NCI-H2227 treated with DMSO at 0.1 percent for 48 hours (cell line): ENCODE results near the gene C10orf62.
"Not testable (repeated sequence)": the region's sequence is repeated elsewhere in the genome, so short reads cannot be mapped to it uniquely, and the experiment has no call there.

Source experiments
- DNase-seq: peaks from one replicate; lab custom pipeline; 2025; lab: John Stamatoyannopoulos, UW

Gene C10orf62

DNA sequence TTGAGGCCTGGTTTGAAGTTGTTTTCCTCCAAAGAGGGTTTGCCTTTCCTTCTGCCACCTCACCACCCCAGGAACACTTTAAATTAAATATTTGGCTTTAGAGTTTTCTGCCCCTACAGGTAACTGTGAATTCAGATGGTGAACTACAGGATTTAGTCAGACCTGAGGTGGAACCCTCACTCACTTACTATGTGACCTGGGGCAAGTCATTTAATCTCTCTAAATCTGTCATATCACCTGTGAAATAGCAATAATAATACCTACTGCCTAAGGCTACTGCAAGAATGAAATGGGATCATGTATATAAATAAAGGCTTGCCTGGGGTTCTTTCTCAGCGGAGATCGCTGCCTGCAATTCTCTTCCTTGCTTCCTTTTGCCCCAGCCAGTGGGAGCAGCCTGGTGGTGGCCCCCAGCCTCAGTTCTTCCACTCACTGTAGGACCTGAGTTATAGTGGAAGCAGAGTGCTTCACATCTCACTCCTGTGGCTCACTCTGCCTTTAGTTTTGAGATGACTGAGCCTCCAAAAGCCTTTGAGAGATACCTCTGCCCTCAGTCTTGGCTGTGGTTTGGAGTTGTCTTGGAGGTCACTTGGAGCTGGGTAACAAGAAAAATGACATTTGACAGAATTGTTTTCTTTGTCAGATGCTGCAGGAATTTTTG lies 23.1 kb upstream of the C10orf62 start:
- no peak for DNase-seq

DNA sequence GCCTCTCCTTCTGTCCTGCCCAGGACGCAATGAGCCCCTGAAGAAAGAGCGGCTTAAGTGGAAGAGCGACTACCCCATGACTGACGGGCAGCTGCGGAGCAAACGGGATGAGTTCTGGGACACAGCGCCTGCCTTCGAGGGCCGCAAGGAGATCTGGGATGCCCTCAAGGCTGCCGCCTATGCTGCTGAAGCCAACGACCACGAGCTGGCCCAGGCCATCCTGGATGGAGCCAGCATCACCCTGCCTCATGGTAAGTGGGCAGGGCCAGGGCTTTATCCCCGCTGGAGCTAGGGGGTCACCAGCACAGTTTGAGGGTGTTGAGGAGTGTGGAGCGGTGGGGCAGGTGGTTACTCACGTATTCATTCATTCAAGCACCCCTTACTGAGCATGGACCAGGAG lies 21.6 kb upstream of the C10orf62 start:
- DNase-seq, result no peak

DNA sequence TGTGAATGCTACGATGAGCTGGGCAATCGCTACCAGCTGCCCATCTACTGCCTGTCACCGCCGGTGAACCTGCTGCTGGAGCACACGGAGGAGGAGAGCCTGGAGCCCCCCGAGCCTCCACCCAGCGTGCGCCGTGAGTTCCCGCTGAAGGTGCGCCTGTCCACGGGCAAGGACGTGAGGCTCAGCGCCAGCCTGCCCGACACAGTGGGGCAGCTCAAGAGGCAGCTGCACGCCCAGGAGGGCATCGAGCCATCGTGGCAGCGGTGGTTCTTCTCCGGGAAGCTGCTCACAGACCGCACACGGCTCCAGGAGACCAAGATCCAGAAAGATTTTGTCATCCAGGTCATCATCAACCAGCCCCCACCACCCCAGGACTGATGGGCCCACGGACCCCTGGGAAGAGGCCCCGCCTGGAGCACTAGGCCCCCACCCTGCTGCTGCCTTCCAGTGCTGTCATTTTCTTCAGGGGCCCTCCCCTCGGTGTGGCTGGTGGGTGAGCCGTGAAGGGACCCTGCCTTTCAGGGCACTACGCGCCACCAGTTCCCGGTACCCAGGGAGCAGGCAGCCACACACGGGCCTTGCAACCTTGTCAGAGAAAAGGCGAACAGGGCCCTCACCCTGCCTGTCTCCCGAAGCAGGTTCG lies 19.3 kb upstream of the C10orf62 start:
- no peak for DNase-seq

DNA sequence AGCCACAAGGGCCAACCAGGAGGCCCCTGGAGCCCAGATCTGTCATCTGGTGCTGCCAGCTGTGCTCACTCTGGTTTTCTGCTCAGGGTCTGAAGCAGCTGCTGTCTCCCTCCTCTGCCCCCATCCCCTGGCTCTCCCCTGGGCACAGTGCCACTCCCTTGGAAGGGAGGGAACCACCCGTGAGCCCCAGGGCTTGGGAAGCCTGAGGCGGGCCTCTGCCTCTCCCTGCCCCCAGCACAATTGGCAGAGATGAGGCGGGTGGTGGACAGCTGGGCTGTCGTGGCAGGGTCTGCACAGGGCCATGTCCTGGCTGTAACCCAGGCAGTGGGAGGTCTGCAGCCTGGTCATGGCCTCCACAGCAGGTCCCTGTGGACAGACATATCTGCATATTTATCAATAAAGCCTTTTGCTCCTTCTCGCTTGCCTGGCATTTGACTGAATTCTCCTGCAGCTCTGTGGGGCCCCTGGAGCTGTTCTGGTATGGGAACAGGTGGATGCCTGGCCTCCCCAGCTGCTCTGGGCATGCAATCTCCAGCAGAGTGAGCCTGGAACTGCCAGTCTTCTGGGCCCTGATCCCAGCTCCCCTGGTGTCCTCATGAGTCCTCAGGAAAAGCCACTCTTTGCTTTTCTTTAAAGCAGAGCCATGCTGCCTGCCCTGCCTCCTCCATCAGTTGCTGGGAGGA lies 18.6 kb upstream of the C10orf62 start:
- no peak for DNase-seq

DNA sequence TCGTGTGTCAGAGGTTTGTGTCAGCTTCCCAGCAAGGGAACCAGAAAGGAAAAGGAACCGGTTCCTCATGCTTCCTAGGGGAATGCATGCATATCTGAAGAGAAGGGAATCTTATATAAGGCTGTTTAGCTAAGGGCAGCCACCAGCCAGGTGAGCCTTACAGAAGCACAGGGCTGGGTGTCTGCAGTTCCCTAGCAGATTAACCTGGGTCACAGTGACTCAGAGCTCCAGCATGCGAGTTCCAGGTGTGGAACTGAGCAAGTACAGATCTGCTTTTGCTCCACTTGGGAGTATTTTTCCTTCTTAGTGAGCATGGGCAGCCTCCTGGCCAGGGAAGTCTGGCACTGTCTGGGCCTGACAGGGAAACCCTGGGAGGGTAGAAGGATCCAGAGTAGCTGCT lies 17.9 kb upstream of the C10orf62 start:
- no peak for DNase-seq

DNA sequence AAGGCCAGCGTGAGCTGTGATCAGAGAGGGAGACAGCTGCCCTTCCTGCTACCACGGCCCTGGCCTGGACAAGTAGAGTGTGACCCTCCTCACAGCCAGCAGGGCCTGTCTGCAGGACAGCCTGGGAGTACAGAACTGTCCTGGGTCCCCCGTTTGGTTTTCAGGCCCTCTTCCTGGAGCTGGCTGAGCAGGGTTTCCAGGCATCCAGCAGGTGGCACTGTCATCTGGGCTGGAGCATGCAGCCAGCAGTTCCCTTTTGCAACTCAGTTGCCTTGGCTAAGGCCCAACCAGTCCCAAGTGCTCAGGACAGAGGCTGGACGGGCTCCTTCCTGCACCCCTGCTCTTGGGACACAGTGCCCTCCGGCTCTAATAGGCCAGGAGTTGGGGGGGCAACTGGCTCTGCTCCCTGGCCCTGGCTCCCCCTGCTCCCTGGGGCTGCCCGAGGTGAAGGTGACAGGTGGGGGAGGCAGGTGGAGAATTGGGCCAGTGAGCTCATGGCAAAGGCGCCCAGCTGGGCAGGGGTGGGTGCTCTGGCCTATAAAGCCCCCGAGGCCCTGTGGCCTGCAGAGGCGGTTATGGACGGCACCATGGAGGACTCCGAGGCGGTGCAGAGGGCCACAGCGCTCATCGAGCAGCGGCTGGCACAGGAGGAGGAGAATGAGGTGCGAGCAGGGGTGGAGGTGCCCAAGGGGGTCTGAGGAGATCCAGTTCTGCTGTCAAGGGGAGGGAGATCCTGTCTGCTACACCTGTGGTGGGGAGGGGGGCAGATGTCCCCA lies 17.1 kb upstream of the C10orf62 start, which contains the start of gene ANKRD2:
Gene ANKRD2 (plus strand): TSS at position 566 of the 776 bp plus-strand sequence. CDS start 10 bp downstream, at position 576.
- DNase-seq, result peak; percentile 9

DNA sequence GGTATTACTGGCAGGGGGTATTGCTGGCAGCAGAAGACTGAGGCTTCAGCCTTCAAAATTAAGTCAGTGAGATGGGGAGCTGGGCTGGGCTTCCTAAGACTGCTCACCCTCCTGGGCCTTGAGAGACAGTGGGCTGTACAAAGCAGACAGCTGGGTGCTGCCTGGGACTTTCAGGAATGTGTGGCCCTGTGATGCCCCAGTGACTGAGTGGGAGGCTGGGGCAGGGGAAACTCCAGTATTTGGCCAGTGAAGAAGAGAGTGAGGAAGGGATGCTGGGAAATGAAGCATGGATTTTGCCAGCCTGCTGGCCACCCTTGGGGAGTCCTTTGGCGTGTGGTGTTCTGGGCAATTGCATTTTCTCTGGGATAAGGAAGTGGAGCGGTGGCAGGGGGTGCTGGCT lies 16.5 kb upstream of the C10orf62 start:
- DNase-seq, result no peak

DNA sequence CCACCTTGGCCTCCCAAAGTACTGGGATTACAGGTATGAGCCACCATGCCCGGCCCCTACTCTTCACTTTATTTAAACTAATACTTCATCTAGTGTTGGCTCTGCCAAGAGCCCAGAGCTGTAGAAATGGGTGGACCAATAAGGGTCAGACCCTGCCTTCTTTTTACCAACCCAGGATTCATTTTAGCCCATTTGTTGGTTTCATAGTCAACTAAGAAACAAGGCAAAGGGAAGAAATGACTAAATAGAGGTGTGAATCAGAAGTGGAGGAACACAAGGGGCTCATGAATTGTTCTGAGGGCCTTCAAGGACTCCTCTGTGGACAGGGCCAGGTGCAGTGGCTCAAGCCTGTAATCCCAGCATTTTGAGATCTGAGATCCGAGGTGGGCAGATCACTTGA lies 15.8 kb upstream of the C10orf62 start:
- no peak for DNase-seq

DNA sequence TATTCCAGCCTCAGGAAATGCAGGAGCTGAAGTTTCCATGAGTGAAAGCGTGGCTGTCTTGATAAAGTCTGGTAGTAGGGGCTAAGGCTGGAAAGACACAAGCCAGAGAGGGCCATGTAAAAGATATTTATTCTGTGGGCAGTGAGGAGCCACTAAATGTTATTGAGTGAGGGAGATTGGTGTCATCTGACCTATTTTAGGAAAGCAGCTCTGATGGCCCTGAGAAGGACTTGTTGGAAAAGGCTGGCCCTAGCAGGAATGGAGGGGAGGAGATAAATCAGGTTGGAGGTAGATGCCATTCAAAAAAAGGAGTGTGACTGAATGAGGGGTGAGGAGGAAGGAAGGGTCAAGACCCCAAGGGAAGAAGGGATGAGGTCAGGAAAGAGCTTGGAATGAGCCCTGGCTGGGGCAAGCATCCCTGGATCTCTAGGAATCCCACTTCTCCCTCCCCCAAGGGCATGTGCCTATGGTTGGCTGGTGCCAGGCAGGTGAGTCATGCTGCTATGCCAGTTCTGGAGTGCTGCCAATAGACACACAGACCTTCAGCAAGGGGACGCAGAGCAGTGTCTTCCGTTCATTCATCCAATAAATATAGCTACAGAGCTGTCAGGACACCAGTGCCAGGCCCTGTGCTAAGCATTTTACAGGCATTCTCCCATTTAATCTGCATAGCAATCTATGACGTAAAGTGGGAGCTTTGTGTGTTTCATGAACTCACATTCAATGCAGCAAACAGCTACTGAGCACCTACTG lies 15.0 kb upstream of the C10orf62 start:
- no peak for DNase-seq

DNA sequence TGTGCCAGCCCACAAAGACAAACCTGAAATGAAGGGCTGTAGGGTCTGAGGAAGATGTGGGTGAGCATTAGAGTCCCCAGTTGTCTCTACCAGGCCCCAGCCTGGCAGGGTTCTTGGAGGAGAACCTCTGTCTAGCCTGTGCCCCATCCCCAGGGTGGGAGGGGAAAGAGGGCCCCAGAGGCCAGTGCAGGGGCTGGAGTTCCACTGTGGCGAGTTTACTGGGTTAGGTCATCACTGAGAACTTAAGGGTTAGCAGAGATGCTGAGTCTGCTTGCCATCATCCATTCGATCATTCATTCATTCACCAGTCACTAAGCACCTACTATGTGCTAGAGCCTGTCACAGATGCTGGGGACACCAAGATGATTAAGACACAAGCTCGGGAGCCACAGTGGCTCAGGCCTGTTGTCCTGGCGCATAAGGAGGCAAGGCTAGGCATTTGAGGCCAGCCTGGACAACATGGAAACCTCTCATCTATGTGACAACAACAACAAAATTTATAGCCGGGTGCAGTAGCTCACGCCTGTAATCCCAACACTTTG lies 14.3 kb upstream of the C10orf62 start:
- no peak for DNase-seq

DNA sequence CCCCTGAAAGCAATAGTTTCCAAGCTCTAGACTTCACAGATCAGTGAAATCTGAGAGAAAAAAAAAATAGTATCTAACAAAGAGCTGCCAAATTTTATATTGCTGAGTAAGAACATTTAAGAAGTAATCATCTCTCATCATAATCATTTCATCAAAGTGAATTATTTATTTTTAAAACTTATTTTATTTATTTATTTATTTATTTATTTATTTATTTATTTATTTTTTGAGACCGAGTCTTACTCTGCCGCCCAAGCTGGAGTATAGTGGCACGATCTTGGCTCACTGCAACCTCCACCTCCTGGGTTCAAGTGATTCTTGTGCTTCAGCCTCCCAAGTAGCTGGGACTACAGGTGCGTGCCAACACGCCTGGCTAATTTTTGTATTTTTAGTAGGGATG lies 13.0 kb upstream of the C10orf62 start:
- DNase-seq, result not testable (repeated sequence)

DNA sequence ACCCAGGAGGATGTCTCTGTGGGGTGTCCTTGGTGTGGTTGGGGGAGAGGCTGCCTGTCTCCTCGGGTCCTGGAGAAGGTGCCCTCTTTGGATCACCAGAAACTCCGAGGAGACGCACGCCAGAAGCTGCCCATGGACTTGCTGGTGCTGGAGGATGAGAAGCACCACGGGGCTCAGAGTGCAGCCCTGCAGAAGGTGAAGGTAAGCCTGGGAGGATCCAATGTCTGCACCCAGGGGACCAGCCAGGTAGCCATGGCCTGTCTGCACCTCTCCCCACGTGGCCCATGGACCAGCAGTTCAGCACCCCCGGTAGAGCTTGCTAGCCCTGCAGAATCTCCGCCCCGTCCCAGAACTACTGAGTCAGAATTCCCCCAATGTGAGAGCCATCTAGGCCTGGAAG lies 11.8 kb upstream of the C10orf62 start:
- no peak for DNase-seq

DNA sequence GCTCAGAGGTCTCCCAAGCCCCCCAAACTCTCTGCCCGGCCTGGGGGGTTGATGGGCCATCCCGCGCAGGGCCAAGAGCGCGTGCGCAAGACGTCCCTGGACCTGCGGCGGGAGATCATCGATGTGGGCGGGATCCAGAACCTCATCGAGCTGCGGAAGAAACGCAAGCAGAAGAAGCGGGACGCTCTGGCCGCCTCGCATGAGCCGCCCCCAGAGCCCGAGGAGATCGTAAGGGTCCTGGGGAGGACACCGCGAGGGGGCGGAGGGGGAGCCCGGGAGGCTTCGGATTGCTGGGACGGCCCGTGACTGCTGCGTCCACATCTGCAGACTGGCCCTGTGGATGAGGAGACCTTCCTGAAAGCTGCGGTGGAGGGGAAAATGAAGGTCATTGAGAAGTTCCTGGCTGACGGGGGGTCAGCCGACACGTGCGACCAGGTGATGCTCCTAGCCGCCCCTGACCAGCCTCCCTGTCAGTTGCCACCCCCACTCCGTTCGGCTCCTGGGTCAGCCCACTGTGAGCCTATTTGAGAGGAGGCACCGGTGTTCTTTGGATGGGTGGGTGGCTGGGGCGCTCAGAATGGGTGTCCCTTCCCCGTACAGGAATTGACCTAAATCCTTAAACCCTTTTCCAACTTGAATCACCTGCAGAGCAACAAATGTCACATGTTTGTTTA lies 11.2 kb upstream of the C10orf62 start:
- no peak for DNase-seq

DNA sequence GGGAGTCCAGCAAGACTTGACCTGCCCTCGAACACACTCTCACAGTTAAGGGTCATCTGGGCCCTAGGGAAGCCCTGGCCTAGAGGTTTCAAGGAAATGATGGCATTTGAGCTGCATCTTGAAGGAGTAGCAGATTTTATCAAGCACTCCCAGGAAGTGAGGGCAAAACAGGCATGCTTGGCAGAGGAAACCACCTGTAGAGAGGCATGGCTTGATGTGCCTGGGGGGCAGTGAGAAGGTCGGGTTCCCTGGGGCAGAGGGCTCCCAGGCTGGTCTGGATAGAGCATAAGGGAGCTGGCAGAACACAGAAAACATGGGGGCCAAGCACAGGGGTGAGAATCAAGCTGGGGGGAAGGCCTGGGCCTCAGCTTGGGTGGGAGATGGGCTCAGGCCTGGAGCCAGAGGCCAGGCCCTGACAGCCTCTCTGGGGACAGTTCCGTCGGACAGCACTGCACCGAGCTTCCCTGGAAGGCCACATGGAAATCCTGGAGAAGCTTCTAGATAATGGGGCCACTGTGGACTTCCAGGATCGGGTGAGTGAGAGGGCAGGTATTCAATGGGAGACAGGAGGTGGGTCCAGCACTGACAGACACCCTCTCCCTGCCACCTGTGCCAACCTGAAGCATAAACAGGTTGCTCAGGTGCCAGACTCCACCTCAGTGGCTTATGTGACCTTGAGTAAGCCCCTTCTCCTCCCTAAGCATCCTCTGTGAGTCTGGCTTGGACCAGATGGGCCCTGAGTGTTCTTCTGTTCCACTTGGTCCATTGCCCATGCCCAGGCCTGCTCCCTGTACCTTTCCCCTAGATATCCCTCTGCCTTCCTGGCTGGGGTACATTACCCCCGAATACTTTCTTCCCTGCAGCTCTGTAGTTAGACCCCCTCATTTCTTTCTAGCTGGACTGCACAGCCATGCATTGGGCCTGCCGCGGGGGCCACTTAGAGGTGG lies 8.8 kb upstream of the C10orf62 start:
- no peak for DNase-seq

DNA sequence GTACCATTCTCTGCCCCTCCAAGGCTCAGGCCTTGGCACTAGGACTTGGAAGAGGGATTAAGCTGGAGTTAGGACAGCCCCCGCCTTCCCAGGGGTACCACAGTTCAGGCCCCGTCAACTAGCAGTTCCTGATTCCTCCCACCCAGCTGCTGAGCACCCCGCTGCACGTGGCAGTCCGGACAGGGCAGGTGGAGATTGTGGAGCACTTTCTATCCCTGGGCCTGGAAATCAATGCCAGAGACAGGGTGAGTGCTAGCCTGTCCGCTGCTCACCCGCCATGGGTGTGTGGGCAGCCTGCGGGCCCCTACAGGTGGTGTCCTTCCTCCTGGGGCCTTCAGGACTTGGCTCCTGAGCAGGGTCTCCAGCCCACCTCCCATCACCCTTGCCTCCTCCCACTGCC lies 7.4 kb upstream of the C10orf62 start:
- DNase-seq, result no peak

DNA sequence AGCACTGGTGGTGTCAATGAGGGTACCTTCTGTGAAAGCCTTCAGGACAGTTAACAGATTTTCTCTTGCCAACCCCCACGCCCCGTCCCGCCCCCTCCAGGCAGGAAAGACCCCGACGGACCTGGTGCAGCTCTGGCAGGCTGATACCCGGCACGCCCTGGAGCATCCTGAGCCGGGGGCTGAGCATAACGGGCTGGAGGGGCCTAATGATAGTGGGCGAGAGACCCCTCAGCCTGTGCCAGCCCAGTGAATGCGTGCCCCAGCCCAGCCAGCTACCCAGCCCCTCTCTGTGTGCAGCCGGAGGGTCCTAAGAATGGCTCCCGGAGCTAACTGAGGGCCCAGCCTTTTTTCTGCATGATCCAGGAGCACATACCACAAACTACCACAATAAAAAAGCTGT lies 6.0 kb upstream of the C10orf62 start:
- no peak for DNase-seq

DNA sequence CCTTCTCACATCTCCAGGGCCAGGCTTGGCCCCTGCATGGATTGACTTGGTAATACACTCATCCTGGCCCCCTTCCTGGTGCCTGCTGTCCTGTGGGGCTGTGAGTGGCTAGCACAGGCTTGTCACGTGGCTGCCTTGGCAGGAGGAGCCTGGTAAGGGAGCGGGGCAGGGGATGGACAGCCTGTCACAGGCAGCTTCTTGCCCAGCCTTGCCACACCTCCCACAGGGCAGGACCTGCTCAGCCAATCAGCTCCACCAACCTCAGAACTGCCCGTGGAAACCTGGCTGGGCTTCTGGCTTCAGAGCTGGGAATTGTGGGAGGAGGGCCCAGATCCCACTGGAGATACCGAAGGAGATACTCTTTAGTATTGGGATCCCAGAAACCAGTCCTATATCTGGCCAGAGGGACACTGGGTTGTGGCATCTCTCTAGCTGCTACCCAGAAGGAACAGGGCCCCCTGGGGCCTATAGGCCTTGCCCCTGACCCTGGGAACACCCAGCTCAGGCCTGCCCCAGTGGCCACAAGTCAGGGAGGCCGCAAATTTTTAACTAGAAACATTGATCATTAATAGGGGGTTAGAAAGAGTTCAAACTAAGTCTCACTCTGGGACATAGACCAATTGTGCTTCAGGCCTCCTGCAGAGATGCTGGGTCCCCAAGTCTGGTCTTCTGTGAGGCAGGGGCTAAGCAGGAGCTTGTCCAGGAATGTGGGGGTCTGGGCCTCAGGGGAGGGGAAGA lies 5.3 kb upstream of the C10orf62 start, which contains the start of gene HOGA1:
Gene HOGA1 (plus strand): TSS at position 330 of the 738 bp plus-strand sequence. CDS start 315 bp downstream, at position 645.
- no peak for DNase-seq

DNA sequence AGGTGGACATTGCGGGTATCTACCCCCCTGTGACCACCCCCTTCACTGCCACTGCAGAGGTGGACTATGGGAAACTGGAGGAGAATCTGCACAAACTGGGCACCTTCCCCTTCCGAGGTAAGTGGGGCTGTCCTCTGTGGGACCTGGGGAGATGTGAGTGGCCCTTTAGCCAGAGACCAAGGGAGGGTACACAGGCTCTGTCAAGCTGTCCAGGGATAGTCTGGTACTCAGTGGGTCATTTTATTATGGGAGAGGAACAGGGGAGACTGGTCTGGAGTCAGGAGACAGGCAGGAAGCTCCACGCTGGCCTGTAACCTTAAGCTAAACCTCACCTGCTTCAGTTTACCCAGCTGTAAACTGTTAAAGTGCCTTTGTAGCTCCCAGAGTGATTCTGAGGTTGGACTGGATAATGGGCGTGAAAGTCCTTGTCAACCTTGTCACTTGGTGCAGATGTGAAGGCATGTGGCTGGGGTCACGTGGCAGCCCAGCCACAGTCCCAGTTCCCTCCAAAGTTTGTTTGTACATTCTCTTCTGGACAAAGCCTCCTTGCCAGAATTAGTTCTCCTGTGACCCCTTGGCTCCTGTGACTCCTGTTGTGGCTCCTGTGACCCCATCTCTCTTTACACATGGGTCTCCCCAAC lies 4.6 kb upstream of the C10orf62 start:
- DNase-seq, result no peak

DNA sequence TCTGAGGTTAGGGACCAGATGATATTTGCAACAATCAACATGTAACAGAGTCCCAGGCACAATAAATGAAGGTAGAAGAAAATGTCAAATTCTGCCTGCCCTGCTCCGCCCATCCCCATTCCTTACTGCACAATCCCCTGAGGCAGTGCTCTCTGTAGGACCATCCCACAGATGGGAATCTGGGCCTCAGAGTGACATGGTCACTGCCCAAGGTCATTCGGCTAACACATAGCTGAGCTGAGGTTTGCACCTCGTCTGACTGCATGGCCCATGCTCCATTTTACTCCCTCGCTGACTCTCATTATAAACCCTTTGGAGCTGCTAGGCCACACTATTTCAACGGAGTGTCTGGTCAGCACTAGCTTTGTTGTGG lies 4.1 kb upstream of the C10orf62 start:
- no peak for DNase-seq
